Activated CD4-positive, alpha-beta memory T cell treated with anti-CD3 and anti-CD28 coated beads, Interleukin-2, amount 10 ng/mL, durations not matched to agents 7 days and 5 days (primary cell): ENCODE data around the gene ZNF581. TPM values are rescaled to one million over a fixed set of nuclear protein-coding genes. Genes with fewer than 3 reads are reported as not detected.

Experiments used
- CTCF ChIA-PET: fragments of 350-600 bp; sonication (Branson Sonifier 250); formaldehyde crosslinking; loops from one replicate; lab custom pipeline; 2021; ENCODE audit warnings: antibody characterized with exemption, inconsistent platforms; lab: Charles Lee
- POLR2A ChIA-PET: fragments of 350-600 bp; sonication (Branson Sonifier 250); formaldehyde crosslinking; loops from one replicate; lab custom pipeline; 2021; ENCODE audit warnings: antibody characterized with exemption; lab: Charles Lee
- DNase-seq: peaks from one replicate; pipeline ENCODE4 v3.0.0-alpha.2; 2020
- H3K27ac Mint-ChIP-seq: one replicate; pipeline ENCODE4 v1.8.0; 2021; ENCODE audit warnings: mild to moderate bottlenecking, mixed read lengths
- H3K27me3 Mint-ChIP-seq: one replicate; pipeline ENCODE4 v1.8.0; 2021; ENCODE audit warnings: mixed read lengths
- H3K36me3 Mint-ChIP-seq: one replicate; pipeline ENCODE4 v1.8.0; 2021; ENCODE audit warnings: low read depth, mixed read lengths
- H3K4me1 Mint-ChIP-seq: one replicate; pipeline ENCODE4 v1.8.0; 2021; ENCODE audit warnings: mixed read lengths
- H3K4me3 Mint-ChIP-seq: one replicate; pipeline ENCODE4 v1.8.0; 2021; ENCODE audit warnings: mild to moderate bottlenecking, mixed read lengths
- H3K9me3 Mint-ChIP-seq: one replicate; pipeline ENCODE4 v1.8.0; 2021; ENCODE audit warnings: mixed read lengths
- total RNA-seq, 2 experiments: library from RNA; stranded (reverse); gene quantifications; one replicate each; pipeline ENCODE4 v1.2.3, GENCODE V29; 2021

Gene ZNF581
- total RNA-seq, 2 experiments from 2014 or later, result 26.6 to 30.1 TPM

DNA sequence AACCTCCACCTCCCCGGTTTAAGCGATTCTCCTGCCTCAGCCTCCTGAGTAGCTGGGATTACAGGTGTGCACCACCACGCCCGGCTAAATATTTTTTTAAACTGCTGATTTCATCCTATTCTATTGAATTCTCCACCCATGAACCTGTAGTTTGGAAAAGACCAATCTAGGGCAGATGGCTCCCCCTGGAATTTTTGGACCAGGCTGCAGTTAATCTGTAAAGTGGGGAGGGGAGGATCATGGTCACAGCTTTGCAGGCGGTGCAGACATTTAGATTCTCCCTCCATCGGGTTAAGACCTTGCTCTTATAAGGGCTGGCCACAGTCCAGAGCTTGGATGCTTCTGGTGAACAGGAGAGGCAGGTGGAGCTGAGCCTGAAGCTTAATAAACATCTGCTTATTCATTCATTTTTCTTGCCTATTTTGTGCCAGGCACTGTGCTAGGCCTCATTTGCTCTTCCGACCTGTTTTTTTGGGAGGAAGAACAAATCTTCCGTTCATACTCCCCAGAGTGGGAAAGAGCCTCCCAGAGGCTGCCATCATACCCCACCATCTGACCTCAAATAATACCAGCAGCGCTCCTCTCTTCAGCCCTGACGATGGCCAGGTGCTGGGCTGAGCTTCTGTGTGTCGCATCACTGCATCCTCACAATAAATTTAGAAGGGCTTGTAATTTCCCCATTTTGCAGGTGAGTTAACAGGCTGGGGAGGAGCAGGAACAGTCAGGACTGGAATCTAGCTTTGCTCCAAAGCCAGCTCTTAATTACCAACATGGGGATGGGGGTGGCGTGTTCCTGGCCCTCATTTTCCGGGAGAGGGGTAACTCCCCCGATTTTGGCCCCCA is 3.7 kb downstream of the ZNF581 start:
- Mint-ChIP-seq H3K9me3 (no peaks in the 10 kb centered on the region), H3K27ac (peak overlapping the region; percentile 26), H3K27me3 (no peaks in the 10 kb centered on the region), H3K4me3 (peak overlapping the region; percentile 48), H3K4me1 (peaks cover 41% of the 10 kb centered on the region), H3K36me3 (peaks cover 18% of the 10 kb centered on the region)
- ChIA-PET CTCF (interaction anchor here (1.5 to 2.4 kb wide), 4 partner anchors 8 to 143 kb away, joined by 4 to 19 read pairs (median 6); no protein-coding TSS in a partner anchor), POLR2A (interaction anchor here (1.1 to 1.9 kb wide), 5 partner anchors 9 to 14 kb away, joined by 3 to 6 read pairs (median 3); no protein-coding TSS in a partner anchor)
- DNase-seq, result no peak

- no peaks in the 10 kb centered on the region for H3K27me3 Mint-ChIP-seq
- H3K9me3 Mint-ChIP-seq, result no peaks in the 10 kb centered on the region
- ChIA-PET CTCF (interaction anchor here (1.5 to 2.4 kb wide), 4 partner anchors 9 to 144 kb away, joined by 4 to 19 read pairs (median 6); no protein-coding TSS in a partner anchor), POLR2A (interaction anchor here (1.0 to 1.9 kb wide), 8 partner anchors 9 to 24 kb away, joined by 3 to 7 read pairs (median 4); partner anchors contain the start of gene ZNF784)
- H3K36me3 Mint-ChIP-seq, result peaks cover 17% of the 10 kb centered on the region
- peak within 1 kb of the TSS; percentile 26 for H3K27ac Mint-ChIP-seq
- H3K4me1 Mint-ChIP-seq, result peaks cover 39% of the 10 kb centered on the region
- H3K4me3 Mint-ChIP-seq, result peak within 1 kb of the TSS; percentile 48
- peak; percentile 30 for DNase-seq
These were observed 4.5 kb downstream of the ZNF581 start, which contains the start of gene CCDC106 for GRCh38 chr19:55647732-55648584. Gene CCDC106 (plus strand): TSS chr19:55648212. CDS start chr19:55649047, 835 bp downstream.

- Mint-ChIP-seq H3K9me3 (no peaks in the 10 kb centered on the region), H3K27ac (no peak overlapping the region), H3K36me3 (peaks cover 12% of the 10 kb centered on the region), H3K4me1 (peaks cover 36% of the 10 kb centered on the region), H3K27me3 (no peaks in the 10 kb centered on the region), H3K4me3 (peak overlapping the region; percentile 43)
- no peak for DNase-seq
- ChIA-PET CTCF (interaction anchor here (2.4 kb wide), 1 partner anchor 15 kb away, joined by 19 read pairs; no protein-coding TSS in a partner anchor), POLR2A (interaction anchor here (1.0 to 1.7 kb wide), 5 partner anchors 8 to 50 kb away, joined by 3 to 7 read pairs (median 4); partner anchors contain the start of genes FIZ1 and ZNF784)
These were observed 5.3 kb downstream of the ZNF581 start for GRCh38 chr19:55648585-55649267.

DNA sequence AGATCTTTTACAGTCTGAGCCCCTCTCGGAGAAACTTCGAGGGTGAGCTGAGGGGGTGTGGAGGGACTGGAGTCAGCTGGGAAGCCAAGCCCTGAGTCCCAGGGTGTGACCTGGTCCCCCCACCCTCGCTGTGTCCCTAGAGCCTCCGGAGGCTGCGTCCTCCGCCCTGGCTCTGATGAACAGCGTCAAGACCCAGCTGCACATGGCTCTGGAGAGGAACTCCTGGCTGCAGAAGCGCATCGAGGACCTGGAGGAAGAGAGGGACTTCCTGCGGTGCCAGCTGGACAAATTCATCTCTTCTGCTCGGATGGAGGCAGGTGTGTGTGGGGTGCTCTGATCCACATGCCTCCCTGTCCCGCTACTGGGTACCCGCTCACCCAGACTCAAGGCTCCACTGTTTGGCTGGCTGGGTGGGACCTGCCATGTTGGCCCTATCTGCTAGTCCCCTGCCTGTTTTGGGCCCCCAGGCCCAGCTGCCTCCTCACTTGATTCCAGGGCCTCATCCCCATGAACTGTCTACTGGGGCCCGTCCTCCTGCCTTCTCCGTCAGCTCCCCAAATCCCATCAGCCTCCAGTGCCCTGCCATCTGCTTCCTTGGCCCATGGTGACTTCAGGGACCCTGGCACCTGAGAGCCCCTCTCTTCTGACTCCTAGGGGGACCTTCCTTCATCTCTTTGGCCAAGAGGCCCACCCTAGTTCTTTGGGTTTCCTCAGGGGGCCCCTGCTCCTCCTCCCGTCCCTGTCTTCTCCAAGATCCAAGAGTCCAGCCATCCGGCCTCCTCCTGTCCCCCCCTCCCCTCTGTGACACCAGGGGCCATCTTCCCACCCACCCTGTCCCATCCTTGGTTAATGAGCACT is 6.0 kb downstream of the ZNF581 start:
- Mint-ChIP-seq H3K36me3 (peaks cover 12% of the 10 kb centered on the region), H3K4me1 (peaks cover 29% of the 10 kb centered on the region), H3K4me3 (peak overlapping the region; percentile 49), H3K27ac (no peak overlapping the region), H3K27me3 (no peaks in the 10 kb centered on the region), H3K9me3 (no peaks in the 10 kb centered on the region)
- no peak for DNase-seq
- CTCF ChIA-PET, result no interaction called here
- POLR2A ChIA-PET, result interaction anchor here (1.7 kb wide), 3 partner anchors 11 to 50 kb away, joined by 4 to 7 read pairs (median 4); partner anchors contain the start of gene FIZ1

DNA sequence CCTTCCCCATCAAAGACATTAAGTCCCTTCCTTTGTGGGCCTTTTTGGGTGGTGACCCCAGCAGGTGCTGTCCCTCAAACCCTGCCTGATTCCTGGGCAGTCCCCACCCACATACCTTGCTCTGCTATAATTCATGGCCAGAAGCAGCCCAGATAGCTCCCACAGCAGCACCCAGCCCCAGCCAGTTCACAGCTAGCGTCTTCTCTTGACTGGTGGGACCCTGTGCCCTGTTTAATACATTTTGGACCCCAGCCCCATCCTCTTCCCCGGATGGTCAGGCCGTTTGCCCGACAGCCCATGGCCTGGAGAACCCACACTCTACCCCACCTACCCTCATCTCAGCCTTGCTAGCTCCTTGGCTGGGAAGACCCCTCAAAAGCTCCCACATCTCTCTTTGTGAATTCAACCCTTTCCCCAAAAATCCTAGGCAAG is 6.7 kb downstream of the ZNF581 start:
- DNase-seq, result no peak
- H3K9me3 Mint-ChIP-seq, result no peaks in the 10 kb centered on the region
- no peak overlapping the region for H3K4me3 Mint-ChIP-seq
- ChIA-PET CTCF (no interaction called here), POLR2A (interaction anchor here (1.7 kb wide), 1 partner anchor 51 kb away, joined by 4 read pairs; the partner anchor contains the start of gene FIZ1)
- peaks cover 12% of the 10 kb centered on the region for H3K36me3 Mint-ChIP-seq
- H3K27me3 Mint-ChIP-seq, result no peaks in the 10 kb centered on the region
- H3K27ac Mint-ChIP-seq, result no peak overlapping the region
- H3K4me1 Mint-ChIP-seq, result peaks cover 26% of the 10 kb centered on the region

- DNase-seq, result no peak
- ChIA-PET CTCF (no interaction called here), POLR2A (no interaction called here)
- Mint-ChIP-seq H3K4me1 (peaks cover 22% of the 10 kb centered on the region), H3K9me3 (no peaks in the 10 kb centered on the region), H3K27ac (no peak overlapping the region), H3K4me3 (no peak overlapping the region), H3K36me3 (peaks cover 12% of the 10 kb centered on the region), H3K27me3 (no peaks in the 10 kb centered on the region)
These were observed 7.3 kb downstream of the ZNF581 start for GRCh38 chr19:55650602-55651230.

DNA sequence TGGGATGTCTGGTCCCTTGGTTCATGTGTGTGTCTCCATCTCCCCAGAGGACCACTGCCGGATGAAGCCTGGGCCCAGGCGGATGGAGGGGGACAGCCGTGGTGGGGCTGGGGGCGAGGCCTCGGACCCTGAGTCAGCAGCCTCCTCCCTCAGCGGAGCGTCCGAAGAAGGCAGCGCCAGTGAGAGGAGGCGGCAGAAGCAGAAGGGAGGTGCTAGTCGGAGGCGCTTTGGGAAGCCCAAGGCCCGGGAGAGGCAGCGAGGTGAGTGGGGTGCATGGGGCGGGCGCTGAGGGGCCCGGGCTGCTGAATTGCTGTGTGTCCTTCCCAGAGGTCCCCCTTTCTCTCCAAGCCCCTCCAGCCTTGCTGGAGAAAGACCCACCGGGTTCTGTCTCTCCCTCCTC is 7.8 kb downstream of the ZNF581 start:
- ChIA-PET POLR2A (no interaction called here), CTCF (no interaction called here)
- peaks cover 16% of the 10 kb centered on the region for H3K36me3 Mint-ChIP-seq
- H3K27ac Mint-ChIP-seq, result no peak overlapping the region
- no peaks in the 10 kb centered on the region for H3K27me3 Mint-ChIP-seq
- no peak for DNase-seq
- H3K4me3 Mint-ChIP-seq, result no peak overlapping the region
- H3K4me1 Mint-ChIP-seq, result peaks cover 27% of the 10 kb centered on the region
- H3K9me3 Mint-ChIP-seq, result no peaks in the 10 kb centered on the region

DNA sequence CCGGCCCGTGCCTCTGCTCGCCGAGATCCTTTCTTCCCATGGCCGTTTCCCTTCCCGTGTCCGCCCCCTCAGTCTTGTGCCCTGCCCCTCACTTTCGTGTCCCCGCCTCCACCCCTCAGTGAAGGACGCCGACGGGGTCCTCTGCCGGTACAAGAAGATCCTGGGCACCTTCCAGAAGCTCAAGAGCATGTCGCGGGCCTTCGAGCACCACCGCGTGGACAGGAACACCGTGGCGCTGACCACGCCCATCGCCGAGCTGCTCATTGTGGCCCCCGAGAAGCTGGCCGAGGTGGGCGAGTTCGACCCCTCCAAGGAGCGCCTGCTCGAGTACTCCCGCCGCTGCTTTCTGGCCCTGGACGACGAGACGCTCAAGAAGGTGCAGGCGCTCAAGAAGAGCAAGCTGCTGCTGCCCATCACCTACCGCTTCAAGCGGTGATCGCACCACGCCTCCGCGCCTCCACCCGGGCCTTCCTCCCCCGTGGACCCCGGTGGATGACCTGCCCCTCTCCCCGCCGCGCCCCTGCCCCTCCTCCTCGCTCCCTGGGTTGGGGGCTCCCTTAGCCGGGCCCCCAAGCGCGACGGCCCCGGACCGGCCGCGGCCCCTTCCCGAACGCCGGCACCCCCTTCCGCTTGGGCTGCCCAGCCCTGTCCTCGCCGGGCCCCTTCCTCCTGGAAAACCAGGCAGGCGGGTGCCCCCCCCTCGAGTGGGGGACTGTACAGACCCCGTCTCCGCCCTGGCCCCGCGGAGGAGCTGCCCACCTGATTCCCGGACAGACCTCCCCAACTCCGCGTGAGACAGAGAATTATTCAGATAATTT is 9.1 kb downstream of the ZNF581 start:
- Mint-ChIP-seq H3K36me3 (peaks cover 22% of the 10 kb centered on the region), H3K4me3 (peak overlapping the region; percentile 24)

GRCh38 chr19:55653651-55654322 is 10.3 kb downstream of the ZNF581 start:
- Mint-ChIP-seq H3K4me1 (peaks cover 40% of the 10 kb centered on the region), H3K9me3 (no peaks in the 10 kb centered on the region), H3K36me3 (peaks cover 27% of the 10 kb centered on the region), H3K27ac (peak overlapping the region; percentile 94), H3K27me3 (no peaks in the 10 kb centered on the region), H3K4me3 (peak overlapping the region; percentile 83)
- ChIA-PET CTCF (interaction anchor here (0.7 to 3.0 kb wide), 33 partner anchors 8 to 1464 kb away, joined by 3 to 25 read pairs (median 4); partner anchors contain the start of genes EPN1, FIZ1, KMT5C and MBOAT7), POLR2A (interaction anchor here (0.6 to 2.5 kb wide), 17 partner anchors 9 to 246 kb away, joined by 3 to 23 read pairs (median 5); partner anchors contain the start of genes FIZ1, NAT14, UBE2S and ZNF524)
- DNase-seq, result peak; percentile 98

More for the DNA sequence above, 9.1 kb downstream of the ZNF581 start:
- Mint-ChIP-seq H3K27me3 (no peaks in the 10 kb centered on the region), H3K9me3 (no peaks in the 10 kb centered on the region), H3K4me1 (peaks cover 35% of the 10 kb centered on the region), H3K27ac (no peak overlapping the region)
- CTCF ChIA-PET, result interaction anchor here (0.7 to 3.0 kb wide), 11 partner anchors 8 to 572 kb away, joined by 3 to 25 read pairs (median 4); partner anchors contain the start of genes FIZ1, ZNF524, ZNF581 and ZNF865
- POLR2A ChIA-PET, result interaction anchor here (0.6 to 2.5 kb wide), 3 partner anchors 10 to 21 kb away, joined by 3 to 23 read pairs (median 3); partner anchors contain the start of gene ZNF581
- DNase-seq, result no peak
